DND-41 (cell line): ENCODE results near the gene GIPC3.

ENCODE experiments used
- CTCF ChIP-seq: IDR thresholded peaks from 2 replicates; pipeline ENCODE4 v1.5.1; 2012; ENCODE audit warnings: borderline replicate concordance, low read length, moderate library complexity, mild to moderate bottlenecking; ENCODE audit not compliant: poor library complexity, severe bottlenecking; ENCODE audit errors: extremely low read depth
- EZH2 ChIP-seq: IDR thresholded peaks from 3 replicates; pipeline ENCODE4 v1.6.1; 2012; ENCODE audit warnings: borderline replicate concordance, low read depth, mild to moderate bottlenecking, moderate library complexity, low read length, inconsistent platforms; ENCODE audit not compliant: severe bottlenecking

DNA sequence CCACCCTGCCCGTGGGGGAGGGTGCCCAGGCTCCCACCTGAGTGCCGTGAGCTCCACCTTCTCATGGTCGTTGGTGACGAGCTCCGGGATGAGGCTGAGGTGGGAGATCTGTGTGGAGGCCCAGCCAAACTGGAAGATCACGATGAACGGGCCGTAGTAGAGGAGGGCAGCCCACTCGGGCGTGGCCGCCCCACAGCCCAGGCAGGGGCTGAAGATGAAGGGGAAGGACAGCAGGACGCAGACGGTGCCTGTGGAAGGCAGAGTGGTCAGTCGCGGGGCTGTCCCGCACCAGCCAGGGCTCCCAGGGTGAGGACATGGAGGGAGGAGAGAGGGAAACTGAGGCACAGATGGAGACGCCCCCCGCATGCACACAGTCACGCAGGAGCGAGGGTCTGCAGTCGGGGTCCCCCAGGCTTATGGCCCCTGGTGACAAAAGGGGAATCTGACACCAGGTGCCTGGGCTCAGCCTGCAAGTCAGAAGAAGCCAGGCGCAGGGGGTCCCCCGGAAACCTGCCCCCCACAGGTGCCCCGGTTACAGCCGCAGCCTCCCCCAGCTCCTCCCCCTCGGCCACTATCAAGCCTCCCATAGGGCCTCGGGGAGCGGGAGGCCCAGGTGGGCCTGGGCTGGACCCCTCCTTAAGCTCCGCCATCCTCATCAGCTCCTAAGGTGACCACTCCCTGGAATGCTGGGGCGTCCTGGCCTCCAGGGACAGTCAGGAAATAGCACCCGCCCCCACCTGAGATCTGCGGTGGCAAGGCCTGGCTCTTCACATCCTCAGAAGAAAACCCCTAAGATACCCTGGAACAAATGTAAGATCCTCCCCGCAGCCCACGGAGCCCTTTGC is 34.1 kb upstream of the GIPC3 start:
- TF ChIP-seq EZH2 (no peak), CTCF (no peak)
